Spleen (tissue), 11 donors: Measurements from ENCODE around the gene DAPK2. TPM values are rescaled to one million over a fixed set of nuclear protein-coding genes. Genes with fewer than 3 reads are reported as not detected.

Source experiments
- DNase-seq: peaks from one replicate; pipeline ENCODE4 v3.0.0-alpha.2; 2020
- H3K27ac ChIP-seq, 8 donors: fragments of 200-600 bp; sonication (generic) in 7 of 8; 1 replicate in 4 of 8; 2 replicates in 4 of 8; pipeline versions ENCODE4 v1.5.0 to v1.8.0; 2016 to 2021; ENCODE audit warnings: inconsistent platforms in 4 of 8, mild to moderate bottlenecking in 4 of 8, moderate library complexity in 1 of 8
- H3K27me3 ChIP-seq, 7 donors: fragments of 200-600 bp; sonication (generic) in 6 of 7; replicated peaks in 1 of 7; 1 replicate in 4 of 7; 2 replicates in 3 of 7; pipeline versions ENCODE4 v1.5.0 to v1.8.0; 2016 to 2021; ENCODE audit warnings: inconsistent platforms in 3 of 7, mild to moderate bottlenecking in 1 of 7
- H3K36me3 ChIP-seq, 6 donors: fragments of 200-600 bp; sonication (generic) in 5 of 6; 1 replicate in 4 of 6; 2 replicates in 2 of 6; pipeline versions ENCODE4 v1.5.0 to v1.8.0; 2016 to 2021; ENCODE audit warnings: inconsistent platforms in 2 of 6
- H3K4me1 ChIP-seq, 6 donors: fragments of 200-600 bp; sonication (generic) in 5 of 6; 1 replicate in 3 of 6; 2 replicates in 3 of 6; pipeline versions ENCODE4 v1.5.0 to v1.8.0; 2016 to 2021; ENCODE audit warnings: inconsistent platforms in 3 of 6
- H3K4me3 ChIP-seq, 8 donors: fragments of 200-600 bp; sonication (generic) in 7 of 8; 1 replicate in 4 of 8; 2 replicates in 4 of 8; pipeline versions ENCODE4 v1.5.0 to v1.8.0; 2016 to 2021; ENCODE audit warnings: inconsistent platforms in 4 of 8, mild to moderate bottlenecking in 4 of 8, moderate library complexity in 2 of 8
- H3K9me3 ChIP-seq, 8 donors: fragments of 200-600 bp; sonication (generic) in 7 of 8; 1 replicate in 4 of 8; 2 replicates in 4 of 8; pipeline versions ENCODE4 v1.5.0 to v1.8.0; 2016 to 2021; ENCODE audit warnings: inconsistent platforms in 4 of 8
- POLR2A ChIP-seq, 3 donors: fragments of 450-650 bp; IDR thresholded peaks; one replicate each; pipeline ENCODE4 v1.5.1; 2017; ENCODE audit warnings: antibody characterized with exemption in 3 of 3, mild to moderate bottlenecking in 1 of 3
- POLR2AphosphoS5 ChIP-seq, 3 donors: sonication (generic); formaldehyde crosslinking; IDR thresholded peaks; one replicate each; pipeline ENCODE4 v1.5.1; 2017; ENCODE audit warnings: antibody characterized with exemption in 3 of 3
- WGBS, 5 donors: extraction: QIAGEN DNeasy Blood & Tissue Kit in 3 of 5; methylation state at CpG; one replicate each; pipeline versions ENCODE4 v1.1.5 to v1.1.7; 2013 to 2018; 5-methylcytosine and 5-hydroxymethylcytosine counted together
- intact Hi-C: fragments of 100-400 bp; cut with DNase I; formaldehyde crosslinking; loops from one replicate; pipeline ENCODE4 v1.15.0; 2023; ENCODE audit warnings: low total_unique reads
- polyA plus RNA-seq, 3 donors: library from polyadenylated mRNA; stranded (reverse); fragments of 200-250 nt; gene quantifications; one replicate each; pipeline ENCODE4 v1.2.1, GENCODE V29; 2013
- total RNA-seq, 7 donors: library from RNA; depleted of rRNA in 3 of 7; stranded (reverse); fragments of >200 nt in 3 of 7; fragmentation: NEBNext Ultra II Directional in 4 of 7; extraction: Animal tissue kit (Norgen Biotek cat#: 25700) in 4 of 7; gene quantifications; one replicate each; pipeline versions ENCODE4 v1.1.0 to v1.2.1, GENCODE V29; 2016 to 2021
- TF ChIP-seq, protein P1 (sequence below), 11 experiments: fragments of 200-600 bp in 7 of 11; fragments of 450-650 bp in 4 of 11; sonication (generic) in 4 of 11; IDR thresholded peaks in 8 of 11; conservative IDR thresholded peaks in 3 of 11; 1 replicate in 7 of 11; 2 replicates in 4 of 11; pipeline versions ENCODE4 v1.4.0 to v1.8.0; 2016 to 2021; ENCODE audit warnings: antibody characterized with exemption in 11 of 11, inconsistent platforms in 4 of 11, mild to moderate bottlenecking in 1 of 11
- donor health status: healthy with polysubstance abuse.
- donor health status: DM: no; HTN: no; CAD: no; lungs with moderate emphysema.
- donor health status: DM: no; HTN: no; CAD: no.
- donor health status: Bipolar disorder and iron deficiency.
- donor health status: healthy.
- donor health status: DM: no; HTN: no; CAD: no.
- donor health status: DM: yes; HTN: yes; CAD: no.

DAPK2 gene
- total and polyA plus RNA-seq, 10 donors, result 4.9 to 38.3 (median 15.5) TPM

DNA sequence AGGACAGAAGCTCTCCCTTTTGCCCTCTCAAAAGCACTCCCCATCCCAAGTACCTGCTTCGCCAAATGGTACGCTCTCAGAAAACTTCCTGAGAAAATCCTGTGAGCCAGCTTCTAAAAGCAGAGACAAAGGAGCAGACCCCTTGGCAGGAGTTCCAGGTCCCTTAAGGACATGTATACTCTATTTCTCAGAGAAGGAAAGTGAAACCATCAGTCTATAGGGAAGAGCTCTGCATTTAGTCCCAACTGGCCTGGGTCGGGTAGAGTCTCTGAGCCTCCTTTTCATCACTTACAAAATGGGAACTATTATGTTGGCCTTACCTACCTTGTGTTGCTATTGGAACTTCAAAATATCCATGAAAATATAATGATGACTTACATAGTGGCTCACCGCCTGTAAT lies 19.7 kb downstream of the DAPK2 start:
- Histone ChIP-seq H3K9me3 (no peaks in the 10 kb centered on the region), H3K27ac (no peak overlapping the region), H3K4me3 (no peak overlapping the region), H3K4me1 (peaks cover 0 to 49% (median 8%) of the 10 kb centered on the region in 6 donors), H3K36me3 (peaks cover 0 to 25% (median 0%) of the 10 kb centered on the region in 6 donors), H3K27me3 (no peaks in the 10 kb centered on the region)
- WGBS, 5 donors, result 82 to 92% (median 86%) methylated on average over 4 of the region's 4 CpGs
- TF ChIP-seq, protein P1, sequence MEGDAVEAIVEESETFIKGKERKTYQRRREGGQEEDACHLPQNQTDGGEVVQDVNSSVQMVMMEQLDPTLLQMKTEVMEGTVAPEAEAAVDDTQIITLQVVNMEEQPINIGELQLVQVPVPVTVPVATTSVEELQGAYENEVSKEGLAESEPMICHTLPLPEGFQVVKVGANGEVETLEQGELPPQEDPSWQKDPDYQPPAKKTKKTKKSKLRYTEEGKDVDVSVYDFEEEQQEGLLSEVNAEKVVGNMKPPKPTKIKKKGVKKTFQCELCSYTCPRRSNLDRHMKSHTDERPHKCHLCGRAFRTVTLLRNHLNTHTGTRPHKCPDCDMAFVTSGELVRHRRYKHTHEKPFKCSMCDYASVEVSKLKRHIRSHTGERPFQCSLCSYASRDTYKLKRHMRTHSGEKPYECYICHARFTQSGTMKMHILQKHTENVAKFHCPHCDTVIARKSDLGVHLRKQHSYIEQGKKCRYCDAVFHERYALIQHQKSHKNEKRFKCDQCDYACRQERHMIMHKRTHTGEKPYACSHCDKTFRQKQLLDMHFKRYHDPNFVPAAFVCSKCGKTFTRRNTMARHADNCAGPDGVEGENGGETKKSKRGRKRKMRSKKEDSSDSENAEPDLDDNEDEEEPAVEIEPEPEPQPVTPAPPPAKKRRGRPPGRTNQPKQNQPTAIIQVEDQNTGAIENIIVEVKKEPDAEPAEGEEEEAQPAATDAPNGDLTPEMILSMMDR (IDR thresholded peaks at IDR 0.05 in 8 of 11, conservative IDR thresholded peaks at IDR 0.05 in 3 of 11), result no peak
- no peak for TF ChIP-seq POLR2AphosphoS5 (IDR thresholded peaks at IDR 0.05)
- TF ChIP-seq POLR2A (IDR thresholded peaks at IDR 0.05), result no peak
- DNase-seq, result no peak
- intact Hi-C loops, result no loop called here

DNA sequence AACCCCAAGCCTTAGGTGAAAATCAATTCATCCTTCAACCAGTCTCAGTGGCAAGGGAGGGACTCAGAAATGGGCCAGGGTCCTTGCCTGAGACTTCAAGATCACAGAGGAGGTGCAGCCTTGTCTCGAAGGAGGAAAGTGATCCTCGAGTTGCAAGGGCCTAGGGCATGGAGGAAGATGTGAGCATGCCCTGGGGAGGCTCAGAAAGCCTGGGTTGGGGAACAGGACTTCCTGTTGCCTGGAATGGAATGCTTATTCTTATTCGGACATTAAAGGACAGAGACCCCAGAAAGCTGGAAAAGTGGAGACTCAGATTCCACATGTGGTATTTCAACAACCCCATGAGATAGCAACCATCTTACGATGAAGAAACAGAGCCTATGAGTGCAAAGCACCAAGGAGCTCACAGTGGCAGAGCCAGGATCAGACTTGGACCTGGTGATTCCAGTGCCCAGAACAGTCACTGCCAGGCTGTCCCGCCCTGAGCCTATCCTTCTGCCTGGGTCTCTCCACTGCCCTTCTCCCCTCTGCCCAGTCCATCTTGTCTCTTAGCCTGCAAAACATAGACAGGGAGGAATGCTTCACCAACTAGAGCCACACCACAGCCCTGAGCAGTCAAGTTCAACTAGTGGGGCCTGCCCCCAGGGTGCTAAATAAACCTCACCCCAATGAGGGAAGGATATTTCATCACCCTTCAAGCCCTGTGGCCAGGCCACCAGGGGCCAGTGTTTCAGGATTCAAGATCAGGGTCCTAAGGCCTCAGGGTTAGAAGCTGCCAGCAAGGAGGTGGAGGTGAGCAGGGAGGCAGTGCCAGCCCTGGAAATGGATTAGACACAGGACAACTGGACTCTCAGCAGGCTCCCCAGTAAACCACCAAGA lies 21.9 kb downstream of the DAPK2 start:
- DNase-seq, result no peak
- H3K36me3 ChIP-seq, result peaks cover 0 to 30% (median 0%) of the 10 kb centered on the region in 6 donors
- no peak for TF ChIP-seq POLR2A (IDR thresholded peaks at IDR 0.05)
- TF ChIP-seq POLR2AphosphoS5 (IDR thresholded peaks at IDR 0.05), result no peak
- TF ChIP-seq, protein P1 (IDR thresholded peaks at IDR 0.05 in 8 of 11, conservative IDR thresholded peaks at IDR 0.05 in 3 of 11), result no peak
- H3K4me1 ChIP-seq, result peaks cover 0 to 49% (median 6%) of the 10 kb centered on the region in 6 donors
- peak overlapping the region in 4 of 8 donors; percentile 34 to 67 (median 43) for H3K27ac ChIP-seq
- H3K4me3 ChIP-seq, result no peak overlapping the region
- intact Hi-C loops, result no loop called here
- H3K27me3 ChIP-seq, result no peaks in the 10 kb centered on the region
- 66 to 82% (median 76%) methylated on average over 5 of the region's 5 CpGs for WGBS, 5 donors
- H3K9me3 ChIP-seq, result peaks cover 0 to 9% (median 0%) of the 10 kb centered on the region in 8 donors

DNA sequence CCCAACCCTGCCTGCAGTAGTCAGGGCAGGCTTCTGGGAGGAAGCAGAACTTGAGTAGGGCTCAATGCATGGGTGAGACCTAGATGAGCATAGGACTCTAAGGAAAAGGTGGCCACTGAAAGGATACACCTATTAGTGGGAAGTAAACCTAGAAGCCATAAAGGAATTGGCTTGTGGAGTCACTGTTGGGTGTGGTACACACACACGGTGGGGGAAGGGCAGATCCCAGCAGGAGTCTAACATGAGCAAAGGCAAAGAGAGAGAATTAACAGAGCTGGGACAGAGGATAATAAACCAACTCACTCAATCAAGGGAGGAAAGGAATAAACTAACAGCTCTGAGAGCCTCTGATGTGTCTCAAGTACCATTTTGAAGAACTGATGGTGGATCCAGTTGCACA lies 23.1 kb downstream of the DAPK2 start:
- intact Hi-C loops, result no loop called here
- no peak overlapping the region for H3K4me3 ChIP-seq
- H3K27me3 ChIP-seq, result no peaks in the 10 kb centered on the region
- H3K27ac ChIP-seq, result peak overlapping the region in 1 of 8 donors; percentile 67
- WGBS, 5 donors, result 71 to 92% (median 82%) methylated on average over 1 of the region's 1 CpG
- peaks cover 0 to 9% (median 0%) of the 10 kb centered on the region in 8 donors for H3K9me3 ChIP-seq
- peaks cover 0 to 30% (median 0%) of the 10 kb centered on the region in 6 donors for H3K36me3 ChIP-seq
- H3K4me1 ChIP-seq, result peaks cover 0 to 43% (median 6%) of the 10 kb centered on the region in 6 donors
- TF ChIP-seq POLR2A (IDR thresholded peaks at IDR 0.05) (no peak), POLR2AphosphoS5 (IDR thresholded peaks at IDR 0.05) (no peak)
- TF ChIP-seq, protein P1 (IDR thresholded peaks at IDR 0.05 in 8 of 11, conservative IDR thresholded peaks at IDR 0.05 in 3 of 11), result no peak
- DNase-seq, result no peak

DNA sequence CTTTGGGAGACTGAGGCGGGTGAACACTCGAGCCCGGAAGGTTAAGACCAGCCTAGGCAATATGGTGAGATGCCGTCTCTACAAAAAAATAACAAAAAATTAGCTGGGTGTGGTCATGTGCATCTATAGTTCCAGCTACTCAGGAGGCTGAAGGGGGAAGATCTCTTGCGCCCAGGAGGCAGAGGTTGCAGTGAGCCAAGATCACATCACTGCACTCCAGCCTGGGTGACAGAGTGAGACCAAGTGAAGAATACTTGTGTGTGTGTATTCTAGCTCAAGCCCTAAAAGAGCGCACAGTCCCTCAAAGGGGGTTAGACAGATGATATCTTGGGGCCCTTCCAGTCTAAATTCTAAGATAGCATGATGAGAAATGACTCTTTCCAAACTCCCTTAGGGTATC lies 23.7 kb downstream of the DAPK2 start:
- Histone ChIP-seq H3K9me3 (peaks cover 0 to 9% (median 0%) of the 10 kb centered on the region in 8 donors), H3K4me1 (peaks cover 0 to 40% (median 5%) of the 10 kb centered on the region in 6 donors), H3K27ac (no peak overlapping the region), H3K4me3 (no peak overlapping the region), H3K27me3 (no peaks in the 10 kb centered on the region), H3K36me3 (peaks cover 0 to 30% (median 0%) of the 10 kb centered on the region in 6 donors)
- no peak for DNase-seq
- intact Hi-C loops, result no loop called here
- 95 to 100% (median 97%) methylated on average over 6 of the region's 6 CpGs for WGBS, 5 donors
- TF ChIP-seq POLR2A (IDR thresholded peaks at IDR 0.05) (no peak), POLR2AphosphoS5 (IDR thresholded peaks at IDR 0.05) (no peak)
- TF ChIP-seq, protein P1 (IDR thresholded peaks at IDR 0.05 in 8 of 11, conservative IDR thresholded peaks at IDR 0.05 in 3 of 11), result no peak
